ENCODE data around the gene HEATR5A. TPM values are rescaled to one million over a fixed set of nuclear protein-coding genes. Genes with fewer than 3 reads are reported as not detected.
A peak's percentile ranks its signal among the peaks of the same experiment; 100 is the strongest.

HEATR5A gene
- total and polyA plus RNA-seq, 2 of the 13 experiments (the other 11 are each of a cell fraction or from before 2014, with no cell fraction given), result 36.4 to 105 TPM

- TF ChIP-seq AHR (CRISPR knock-in tag; IDR thresholded peaks at IDR 0.05) (peak; percentile 91; the same call in 1 of the 2 replicates), TEAD3 (CRISPR knock-in tag; optimal IDR thresholded peaks at IDR 0.05; ENCODE audit: borderline replicate concordance) (peak; percentile 97), ZNF230 (CRISPR knock-in tag; IDR thresholded peaks at IDR 0.05) (peak; percentile 68; the same call in 1 of the 2 replicates), ZNF3 (CRISPR knock-in tag; IDR thresholded peaks at IDR 0.05) (no peak), ZFX (CRISPR knock-in tag; IDR thresholded peaks at IDR 0.05; ENCODE audit: low read depth) (peak; percentile 60), FLYWCH1 (CRISPR knock-in tag; IDR thresholded peaks at IDR 0.05) (0 out of 2 replicates have a peak, but pooled peaks have one; percentile 58), ZNF619 (CRISPR knock-in tag; IDR thresholded peaks at IDR 0.05) (peak; percentile 89; the same call in 1 of the 2 replicates), CSRNP1 (CRISPR knock-in tag; IDR thresholded peaks at IDR 0.05) (peak; percentile 95), RBFOX2 (IDR thresholded peaks at IDR 0.05; ENCODE audit: low read depth, low read length) (no peak), ISL2 (CRISPR knock-in tag; IDR thresholded peaks at IDR 0.05) (peak; percentile 45; the same call in 1 of the 2 replicates), DMAP1 (CRISPR knock-in tag; IDR thresholded peaks at IDR 0.05) (peak; percentile 72), SP1 (IDR thresholded peaks at IDR 0.05) (no peak), SP1 (CRISPR knock-in tag; IDR thresholded peaks at IDR 0.05) (peak; percentile 65), RARA (CRISPR knock-in tag; IDR thresholded peaks at IDR 0.05) (peak; percentile 61), TFDP1 (CRISPR knock-in tag; IDR thresholded peaks at IDR 0.05; ENCODE audit: borderline replicate concordance) (peak; percentile 98), RFXAP (CRISPR knock-in tag; IDR thresholded peaks at IDR 0.05; ENCODE audit: borderline replicate concordance) (peak; percentile 78; the same call in 1 of the 2 replicates), ZNF839 (CRISPR knock-in tag; IDR thresholded peaks at IDR 0.05; ENCODE audit: borderline replicate concordance) (0 out of 2 replicates have a peak, but pooled peaks have one; percentile 47), RXRB (CRISPR knock-in tag; IDR thresholded peaks at IDR 0.05; ENCODE audit: borderline replicate concordance) (peak; percentile 69; the same call in 1 of the 2 replicates), TFDP2 (CRISPR knock-in tag; IDR thresholded peaks at IDR 0.05) (peak; percentile 93), THAP11 (CRISPR knock-in tag; IDR thresholded peaks at IDR 0.05) (peak; percentile 64; the same call in 1 of the 2 replicates), ZNF770 (CRISPR knock-in tag; IDR thresholded peaks at IDR 0.05) (no peak)
- TF ChIP-seq, protein P1, sequence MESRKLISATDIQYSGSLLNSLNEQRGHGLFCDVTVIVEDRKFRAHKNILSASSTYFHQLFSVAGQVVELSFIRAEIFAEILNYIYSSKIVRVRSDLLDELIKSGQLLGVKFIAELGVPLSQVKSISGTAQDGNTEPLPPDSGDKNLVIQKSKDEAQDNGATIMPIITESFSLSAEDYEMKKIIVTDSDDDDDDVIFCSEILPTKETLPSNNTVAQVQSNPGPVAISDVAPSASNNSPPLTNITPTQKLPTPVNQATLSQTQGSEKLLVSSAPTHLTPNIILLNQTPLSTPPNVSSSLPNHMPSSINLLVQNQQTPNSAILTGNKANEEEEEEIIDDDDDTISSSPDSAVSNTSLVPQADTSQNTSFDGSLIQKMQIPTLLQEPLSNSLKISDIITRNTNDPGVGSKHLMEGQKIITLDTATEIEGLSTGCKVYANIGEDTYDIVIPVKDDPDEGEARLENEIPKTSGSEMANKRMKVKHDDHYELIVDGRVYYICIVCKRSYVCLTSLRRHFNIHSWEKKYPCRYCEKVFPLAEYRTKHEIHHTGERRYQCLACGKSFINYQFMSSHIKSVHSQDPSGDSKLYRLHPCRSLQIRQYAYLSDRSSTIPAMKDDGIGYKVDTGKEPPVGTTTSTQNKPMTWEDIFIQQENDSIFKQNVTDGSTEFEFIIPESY (CRISPR knock-in tag; IDR thresholded peaks at IDR 0.05), result peak; percentile 66; the same call in 1 of the 2 replicates
These were observed 133.7 kb downstream of the HEATR5A start (continued) for GRCh38 chr14:31286456-31287293.
